Measurements from ENCODE around the gene PRG2. TPM values are rescaled to one million over a fixed set of nuclear protein-coding genes. Genes with fewer than 3 reads are reported as not detected.
A peak's percentile ranks its signal among the peaks of the same experiment; 100 is the strongest.

PRG2 gene
- total and polyA plus RNA-seq, 2 of the 13 experiments (the other 11 are each of a cell fraction or from before 2014, with no cell fraction given) = not detected

GRCh38 chr11:57375490-57375889 is 15.0 kb downstream of the PRG2 start (continued):
- TF ChIP-seq ZNF770 (CRISPR knock-in tag; IDR thresholded peaks at IDR 0.05) (no peak), ZNF251 (CRISPR knock-in tag; IDR thresholded peaks at IDR 0.05) (no peak), ZNF335 (CRISPR knock-in tag; IDR thresholded peaks at IDR 0.05) (no peak), ZNF549 (CRISPR knock-in tag; IDR thresholded peaks at IDR 0.05) (no peak)

DNA sequence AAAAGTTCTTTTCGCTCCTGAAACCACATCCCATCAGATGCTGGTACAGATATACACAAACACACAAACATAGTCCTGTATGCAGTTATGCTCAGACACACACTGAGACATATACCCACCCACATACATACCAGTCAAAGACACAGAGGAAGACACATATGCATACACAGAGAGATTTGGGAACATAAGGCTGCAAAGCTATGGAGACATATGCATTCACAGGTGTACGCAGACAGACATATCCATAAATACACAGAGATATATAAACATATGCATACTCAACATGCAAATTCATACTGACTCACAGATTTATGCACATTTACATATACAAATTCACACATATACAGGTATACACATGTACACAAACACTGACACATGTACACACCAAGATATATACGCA is 15.5 kb downstream of the PRG2 start:
- FAIRE-seq (no peak), ATAC-seq (no peak), DNase-seq (ENCODE audit: low spot score) (no peak)
- TF ChIP-seq, protein P1, sequence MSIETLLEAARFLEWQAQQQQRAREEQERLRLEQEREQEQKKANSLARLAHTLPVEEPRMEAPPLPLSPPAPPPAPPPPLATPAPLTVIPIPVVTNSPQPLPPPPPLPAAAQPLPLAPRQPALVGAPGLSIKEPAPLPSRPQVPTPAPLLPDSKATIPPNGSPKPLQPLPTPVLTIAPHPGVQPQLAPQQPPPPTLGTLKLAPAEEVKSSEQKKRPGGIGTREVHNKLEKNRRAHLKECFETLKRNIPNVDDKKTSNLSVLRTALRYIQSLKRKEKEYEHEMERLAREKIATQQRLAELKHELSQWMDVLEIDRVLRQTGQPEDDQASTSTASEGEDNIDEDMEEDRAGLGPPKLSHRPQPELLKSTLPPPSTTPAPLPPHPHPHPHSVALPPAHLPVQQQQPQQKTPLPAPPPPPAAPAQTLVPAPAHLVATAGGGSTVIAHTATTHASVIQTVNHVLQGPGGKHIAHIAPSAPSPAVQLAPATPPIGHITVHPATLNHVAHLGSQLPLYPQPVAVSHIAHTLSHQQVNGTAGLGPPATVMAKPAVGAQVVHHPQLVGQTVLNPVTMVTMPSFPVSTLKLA (IDR thresholded peaks at IDR 0.05) = peak; percentile 56
- no peak for TF ChIP-seq HOXA5 (CRISPR knock-in tag; IDR thresholded peaks at IDR 0.05)
- WGBS (ENCODE audit: low lambda C conversion rate) = 82% methylated on average over 2 of the region's 3 CpGs
- ChIA-PET POLR2A (no interaction called here), CTCF (ENCODE audit: low intra/inter-chr PET ratio, low total read pairs) (no interaction called here)
- Histone ChIP-seq H2AFZ (ENCODE audit: low read length) (no peak overlapping the region), H3K4me2 (ENCODE audit: low read depth, low read length) (no peak overlapping the region), H3K79me2 (ENCODE audit: insufficient read depth, low read length) (no peaks in the 10 kb centered on the region), H3K9me3 (ENCODE audit: low read length) (no peaks in the 10 kb centered on the region), H3K4me3 (replicated peaks in 1 of 3; ENCODE audit: insufficient read depth in 1 of 3, low read depth in 2 of 3, low read length in 3 of 3) (no peak overlapping the region), H3K4me1 (ENCODE audit: insufficient read depth, low read length) (peaks cover 13% of the 10 kb centered on the region), H3K9ac (ENCODE audit: insufficient read depth, low read depth, low read length) (no peak overlapping the region), H3K36me3 (replicated peaks in 1 of 2; ENCODE audit: control insufficient read depth in 1 of 2, insufficient read depth in 2 of 2, low read length in 2 of 2) (no peaks in the 10 kb centered on the region), H3K27me3 (ENCODE audit: control insufficient read depth in 1 of 2, insufficient read depth in 2 of 2, low read length in 2 of 2) (peaks cover 0 to 9% of the 10 kb centered on the region in 2 experiments; a peak in 3 of 5 replicates), H3K27ac (ENCODE audit: extremely low read length, insufficient read depth, low read length) (no peak overlapping the region), H4K20me1 (ENCODE audit: insufficient read depth, low read length) (no peaks in the 10 kb centered on the region)
- in situ Hi-C loops (cut with HindIII; ENCODE audit: extremely low pct_ligation_motif_present, low pct_unique_long_range_greater_than_20kb) = no loop called here
- intact Hi-C loops (cut with micrococcal nuclease; ENCODE audit: unreplicated experiment) = no loop called here
- no TSS peak for BruUV-seq (replicated peaks)
